Subcutaneous adipose tissue (tissue), 4 donors: ENCODE results near the gene ENPP1. TPM values are rescaled to one million over a fixed set of nuclear protein-coding genes. Genes with fewer than 3 reads are reported as not detected.

Source experiments
- total RNA-seq, 4 donors: library from RNA; depleted of rRNA; stranded (reverse); fragments of >200 nt; gene quantifications; one replicate each; pipeline ENCODE4 v1.1.0, GENCODE V29; 2016
- TF ChIP-seq, protein P1 (sequence below): fragments of 450-650 bp; IDR thresholded peaks from one replicate; pipeline ENCODE4 v1.5.1; 2016; ENCODE audit warnings: low read depth, mild to moderate bottlenecking, control low read depth, antibody characterized with exemption, moderate library complexity

Gene ENPP1
- total RNA-seq, 4 donors from 2014 or later: 67.0 to 86.8 (median 74.9) TPM

DNA sequence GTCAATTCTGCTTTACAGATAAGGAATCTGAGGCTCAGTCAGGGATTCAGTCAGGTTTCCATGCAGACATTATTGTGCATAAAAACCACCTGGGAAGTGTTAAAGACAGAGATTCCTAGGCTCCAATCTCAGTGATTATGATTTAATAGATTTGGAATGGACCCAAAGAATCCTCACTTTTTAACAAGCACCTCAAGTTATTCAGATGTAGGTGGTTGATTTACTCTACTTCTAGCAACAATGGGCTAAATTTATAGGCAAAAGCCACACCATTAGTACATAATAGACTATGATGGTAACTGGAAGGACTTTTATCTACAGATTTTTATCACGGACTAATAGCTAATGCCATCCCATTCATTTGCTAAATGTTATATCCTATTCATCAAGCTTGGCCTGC is 9.0 kb downstream of the ENPP1 start:
- TF ChIP-seq, protein P1, sequence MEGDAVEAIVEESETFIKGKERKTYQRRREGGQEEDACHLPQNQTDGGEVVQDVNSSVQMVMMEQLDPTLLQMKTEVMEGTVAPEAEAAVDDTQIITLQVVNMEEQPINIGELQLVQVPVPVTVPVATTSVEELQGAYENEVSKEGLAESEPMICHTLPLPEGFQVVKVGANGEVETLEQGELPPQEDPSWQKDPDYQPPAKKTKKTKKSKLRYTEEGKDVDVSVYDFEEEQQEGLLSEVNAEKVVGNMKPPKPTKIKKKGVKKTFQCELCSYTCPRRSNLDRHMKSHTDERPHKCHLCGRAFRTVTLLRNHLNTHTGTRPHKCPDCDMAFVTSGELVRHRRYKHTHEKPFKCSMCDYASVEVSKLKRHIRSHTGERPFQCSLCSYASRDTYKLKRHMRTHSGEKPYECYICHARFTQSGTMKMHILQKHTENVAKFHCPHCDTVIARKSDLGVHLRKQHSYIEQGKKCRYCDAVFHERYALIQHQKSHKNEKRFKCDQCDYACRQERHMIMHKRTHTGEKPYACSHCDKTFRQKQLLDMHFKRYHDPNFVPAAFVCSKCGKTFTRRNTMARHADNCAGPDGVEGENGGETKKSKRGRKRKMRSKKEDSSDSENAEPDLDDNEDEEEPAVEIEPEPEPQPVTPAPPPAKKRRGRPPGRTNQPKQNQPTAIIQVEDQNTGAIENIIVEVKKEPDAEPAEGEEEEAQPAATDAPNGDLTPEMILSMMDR: no peak

DNA sequence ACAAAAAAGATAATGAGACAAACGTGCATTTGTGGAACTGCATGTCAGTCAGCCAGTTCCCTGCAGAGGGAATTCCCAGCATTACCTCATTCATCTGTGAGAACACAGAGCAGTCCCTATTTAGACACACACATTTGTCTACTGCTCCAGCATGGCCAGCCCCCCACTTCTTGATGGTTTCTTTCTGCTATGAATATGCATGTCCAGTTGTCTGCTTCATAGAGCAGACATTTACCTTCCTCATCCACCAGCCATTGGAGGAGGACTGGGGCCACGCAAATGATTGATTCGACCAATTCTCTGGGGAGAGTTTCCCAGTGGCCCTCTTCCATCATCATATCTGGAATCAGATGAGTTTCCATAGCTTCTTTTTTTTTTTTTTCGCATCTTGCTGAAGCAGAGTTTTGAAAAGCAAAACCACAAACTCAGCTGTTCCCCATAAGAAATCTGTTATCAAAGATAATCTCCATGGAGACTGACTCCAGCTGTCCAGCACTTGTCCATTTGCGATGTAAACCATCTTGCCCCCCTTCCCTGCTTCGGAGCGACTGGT is 11.8 kb downstream of the ENPP1 start:
- TF ChIP-seq, protein P1: no peak

DNA sequence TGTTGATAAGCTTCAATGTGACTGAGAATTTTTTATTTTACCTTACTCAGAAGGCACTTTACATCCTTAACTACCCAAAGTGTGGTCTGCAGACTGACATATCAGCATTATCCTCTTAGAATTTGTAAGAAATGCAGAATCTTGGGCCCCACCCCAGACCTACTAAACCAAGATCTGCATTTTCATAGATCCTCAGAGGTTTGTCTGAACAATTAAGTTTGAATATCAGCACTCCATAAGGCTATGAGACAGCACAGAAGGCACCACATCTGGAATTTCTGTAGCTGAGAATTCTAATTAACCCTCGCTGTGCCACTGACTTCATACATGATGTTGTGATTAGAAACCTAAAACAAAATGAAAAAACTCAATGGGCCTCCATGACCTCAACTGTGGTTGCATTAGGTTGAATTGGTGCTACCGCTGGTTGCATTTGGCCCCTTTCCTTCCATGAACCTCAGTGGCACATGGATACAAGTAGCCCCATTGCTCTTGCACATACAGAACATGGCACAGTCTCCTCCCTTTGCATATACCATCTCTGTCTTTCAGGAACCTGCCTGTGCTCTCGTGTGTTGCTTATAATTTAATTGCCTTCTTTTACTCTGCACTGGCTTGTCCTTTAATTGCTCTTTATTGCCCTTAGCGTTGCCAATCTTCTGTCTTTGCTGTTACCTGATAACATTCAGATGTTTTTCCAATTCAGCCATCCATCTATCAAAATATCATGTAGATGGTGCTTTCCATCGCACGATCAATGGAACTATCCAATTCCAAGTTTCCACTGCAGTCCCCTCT is 13.4 kb downstream of the ENPP1 start:
- TF ChIP-seq, protein P1: no peak

DNA sequence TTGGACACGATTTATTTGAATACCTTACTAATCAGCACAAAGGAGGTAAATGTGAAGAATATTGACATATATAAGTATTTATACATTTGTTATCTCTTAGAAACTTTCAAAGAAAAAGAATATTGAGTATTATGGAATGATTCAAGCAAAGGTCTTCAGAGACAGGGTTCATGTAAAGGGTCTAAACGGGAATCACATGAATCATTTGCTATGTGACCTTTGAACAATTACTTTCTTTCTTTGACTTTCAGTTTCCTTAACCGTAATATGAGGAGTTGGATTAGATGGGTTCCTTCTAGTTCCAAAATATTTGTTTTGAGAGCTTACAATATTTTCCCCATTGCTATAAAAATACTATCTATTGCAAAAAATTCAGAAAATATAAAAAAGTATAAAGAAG is 14.3 kb downstream of the ENPP1 start:
- TF ChIP-seq, protein P1: no peak

DNA sequence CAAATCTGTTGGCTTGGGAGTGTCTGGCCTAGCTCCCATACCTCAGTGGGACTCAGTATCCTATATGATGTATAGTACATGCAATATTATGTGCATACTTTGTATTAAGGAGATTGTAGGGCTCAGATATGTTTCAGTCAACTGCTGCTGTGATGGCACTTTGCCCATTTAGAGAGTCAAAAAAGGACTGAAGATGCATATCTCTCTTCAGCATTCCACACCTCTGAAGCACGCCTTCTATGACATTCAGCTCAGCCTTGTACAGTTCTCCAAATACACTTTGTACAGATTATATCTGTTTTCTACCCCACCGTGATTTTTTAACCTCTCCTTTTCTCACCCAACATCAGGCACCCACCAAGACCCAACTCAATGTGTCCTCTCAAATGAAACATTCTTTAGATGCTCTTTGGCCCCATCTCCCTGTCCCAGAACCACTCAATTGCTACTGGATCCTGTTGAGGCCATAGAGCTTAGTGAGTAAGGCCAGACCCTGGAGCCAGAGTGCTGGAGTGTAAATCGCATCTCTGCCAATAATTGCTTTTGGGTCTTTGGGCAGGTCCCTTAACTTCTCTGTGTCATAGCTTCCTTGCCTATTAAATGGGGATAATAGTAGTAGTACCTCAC is 15.6 kb downstream of the ENPP1 start:
- TF ChIP-seq, protein P1: no peak

DNA sequence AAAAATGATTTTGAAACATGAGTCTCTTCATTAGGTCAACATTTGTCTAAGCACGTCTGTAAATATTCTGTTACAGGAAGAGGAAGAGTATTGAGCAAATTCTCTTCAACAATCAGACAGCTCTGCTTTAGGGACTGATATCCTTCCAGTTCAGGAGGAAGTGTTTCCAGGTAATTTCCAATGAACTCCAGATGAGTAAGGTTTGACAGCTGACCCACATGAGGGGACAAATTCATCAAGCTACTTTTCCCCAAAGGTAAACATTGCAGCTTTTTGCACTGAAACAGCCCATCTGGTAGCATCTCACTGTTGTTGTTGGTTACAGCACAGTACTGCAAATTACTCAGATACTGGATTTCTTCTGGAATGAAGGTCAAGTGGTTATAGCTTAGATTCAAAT is 18.1 kb downstream of the ENPP1 start:
- TF ChIP-seq, protein P1: no peak

DNA sequence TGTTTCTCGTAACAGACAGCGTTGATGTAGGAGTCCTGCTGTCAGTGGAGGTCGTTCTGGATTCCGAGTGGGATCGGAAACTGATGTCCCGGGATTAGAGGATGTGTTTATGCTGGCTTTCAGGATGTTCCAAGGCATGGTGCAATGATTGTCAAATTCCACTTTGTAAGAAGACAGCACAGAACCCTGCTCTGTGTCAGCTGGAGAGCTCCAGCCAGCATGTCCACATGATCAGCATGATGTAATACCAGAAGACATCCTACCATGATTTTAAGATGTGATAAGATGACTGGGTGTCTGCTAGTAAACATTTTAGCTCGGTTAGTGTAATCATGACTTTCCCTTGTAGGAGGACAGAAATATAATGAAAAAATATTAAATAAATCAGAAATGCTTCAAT is 20.3 kb downstream of the ENPP1 start:
- TF ChIP-seq, protein P1: no peak
